Right cardiac atrium (tissue), 5 donors: ENCODE results near the gene PRRC2C. TPM values are rescaled to one million over a fixed set of nuclear protein-coding genes. Genes with fewer than 3 reads are reported as not detected.

Experiments used
- ATAC-seq, 2 donors: fragments of 200-7000 bp; cut with Tn5 transposase; one replicate each; pipeline versions ENCODE4 v1.8.0 to v1.9.1; 2020; ENCODE audit warnings: moderate library complexity in 2 of 2, mild to moderate bottlenecking in 1 of 2
- DNase-seq, 3 donors: peaks; one replicate each; pipeline ENCODE4 v3.0.0-alpha.2; 2020
- H3K27ac ChIP-seq: one replicate; pipeline ENCODE4 v1.5.1; 2013; ENCODE audit warnings: mild to moderate bottlenecking, low read length, control low read depth, moderate library complexity
- H3K27me3 ChIP-seq: one replicate; pipeline ENCODE4 v1.6.1; 2013; ENCODE audit not compliant: control insufficient read depth, insufficient read depth
- H3K4me1 ChIP-seq: one replicate; pipeline ENCODE4 v1.6.1; 2013; ENCODE audit warnings: low read length; ENCODE audit not compliant: control insufficient read depth, insufficient read depth
- H3K4me3 ChIP-seq: one replicate; pipeline ENCODE4 v1.5.1; 2013; ENCODE audit warnings: low read length, control low read depth
- H3K9me3 ChIP-seq: one replicate; pipeline ENCODE4 v1.6.1; 2013; ENCODE audit warnings: low read length; ENCODE audit not compliant: control insufficient read depth
- WGBS: extraction: QIAGEN DNeasy Blood & Tissue Kit; methylation state at CpG from one replicate; pipeline ENCODE4 v1.1.7; 2013; 5-methylcytosine and 5-hydroxymethylcytosine counted together
- intact Hi-C, 4 donors: fragments of 100-400 bp; cut with DNase I; formaldehyde crosslinking; loops; one replicate each; pipeline versions ENCODE4 v1.11.0 to v1.14.0; 2022 to 2023
- polyA plus RNA-seq: library from polyadenylated mRNA; stranded (reverse); fragments of 200-250 nt; gene quantifications from one replicate; pipeline ENCODE4 v1.2.3, GENCODE V29; 2013
- total RNA-seq, 4 donors: library from RNA; stranded (reverse); fragmentation: NEBNext Ultra II Directional; extraction: Animal tissue kit (Norgen Biotek cat#: 25700); gene quantifications; one replicate each; pipeline ENCODE4 v1.2.1, GENCODE V29; 2021
- donor health status: healthy with polysubstance abuse.
- donor health status: DM: no; HTN: yes; CAD: no.
- donor health status: DM: no; HTN: no; CAD: no.
- donor health status: DM: no; HTN: yes; CAD: no; lungs with severe emphysema.
- donor health status: DM: yes; HTN: yes; CAD: no.

The PRRC2C gene
- total and polyA plus RNA-seq, 5 donors, result 20.2 to 80.0 (median 58.0) TPM

GRCh38 chr1:171636141-171636540, 150.8 kb downstream of the PRRC2C start:
- Histone ChIP-seq H3K4me1 (no peaks in the 10 kb centered on the region), H3K9me3 (no peaks in the 10 kb centered on the region), H3K27ac (no peak overlapping the region), H3K4me3 (no peak overlapping the region), H3K27me3 (no peaks in the 10 kb centered on the region)
- intact Hi-C loops, result no loop called here
- DNase-seq (no peak), ATAC-seq (no peak)
- WGBS, result 71% methylated on average over 11 of the region's 11 CpGs

- no peak overlapping the region for H3K27ac ChIP-seq
- no peaks in the 10 kb centered on the region for H3K4me1 ChIP-seq
- no peaks in the 10 kb centered on the region for H3K9me3 ChIP-seq
- H3K27me3 ChIP-seq, result no peaks in the 10 kb centered on the region
- no peak overlapping the region for H3K4me3 ChIP-seq
- intact Hi-C loops, result no loop called here
- no peak for DNase-seq
- ATAC-seq, result no peak
- 65% methylated on average over 4 of the region's 4 CpGs for WGBS
Observed at GRCh38 chr1:171637928-171638576, 152.7 kb downstream of the PRRC2C start.

DNA sequence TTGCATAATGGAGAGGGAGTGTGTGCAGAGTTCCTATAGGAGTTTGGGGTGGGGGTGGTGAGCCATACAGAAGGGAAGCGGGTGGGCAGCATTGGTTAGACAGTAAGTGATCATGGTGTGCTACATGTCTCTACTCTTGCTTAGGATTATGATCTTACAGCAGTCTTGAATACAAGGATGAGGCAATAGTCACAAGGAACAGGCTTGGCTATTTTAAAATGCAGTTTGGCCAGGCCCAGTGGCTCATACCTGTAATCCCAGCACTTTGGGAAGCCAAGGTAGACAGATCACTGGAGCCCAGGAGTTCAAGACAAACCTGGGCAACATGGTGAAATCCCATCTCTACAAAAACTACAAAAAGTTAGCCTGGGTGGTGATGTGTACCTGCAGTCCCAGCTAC, 154.9 kb downstream of the PRRC2C start:
- DNase-seq (no peak), ATAC-seq (no peak)
- H3K4me1 ChIP-seq, result no peaks in the 10 kb centered on the region
- no peak overlapping the region for H3K4me3 ChIP-seq
- no peaks in the 10 kb centered on the region for H3K9me3 ChIP-seq
- intact Hi-C loops, result loop anchor here in 3 of 4 donors (10.0 kb wide), 2 partner anchors 75 to 345 kb away; no protein-coding TSS in a partner anchor
- WGBS, result 94% methylated on average over 1 of the region's 1 CpG
- no peak overlapping the region for H3K27ac ChIP-seq
- no peaks in the 10 kb centered on the region for H3K27me3 ChIP-seq

DNA sequence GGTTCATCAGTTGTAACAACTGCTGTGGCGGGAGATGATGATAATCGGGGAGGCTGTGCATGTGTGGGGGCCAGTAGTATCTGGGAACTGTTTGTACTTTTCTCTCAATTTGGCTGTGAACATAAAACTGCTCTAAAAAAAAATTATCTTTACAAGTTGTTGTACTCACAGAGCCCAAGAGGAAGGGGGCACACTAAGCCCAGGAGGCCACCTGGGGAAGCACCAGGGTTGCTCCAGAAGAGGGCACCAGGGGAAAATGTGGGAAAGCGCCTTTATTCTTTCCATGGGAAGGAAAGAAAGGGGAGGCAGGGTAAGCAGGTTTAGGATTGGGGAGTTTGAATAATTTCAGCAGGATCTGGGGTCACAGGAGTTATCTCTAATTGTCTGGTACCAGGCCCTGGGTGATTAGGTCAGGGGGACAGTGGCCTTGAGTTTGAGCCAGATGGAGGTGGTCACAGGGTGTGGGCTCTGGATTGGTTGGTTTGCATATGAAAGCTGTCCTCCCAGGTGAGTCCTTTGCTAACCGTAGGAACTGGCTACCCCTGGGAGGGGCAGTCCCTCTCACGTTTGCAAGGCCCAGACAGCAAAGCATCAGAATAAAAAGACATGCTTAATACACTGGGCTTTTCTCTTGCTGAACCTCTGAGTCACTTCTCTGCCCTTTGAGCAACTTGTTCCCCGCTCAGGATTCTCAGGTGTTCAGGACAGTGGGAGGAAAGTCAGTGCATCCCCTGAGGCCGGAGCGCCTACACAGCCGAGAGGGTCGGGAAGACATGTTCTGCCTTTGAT, 155.9 kb downstream of the PRRC2C start:
- H3K4me3 ChIP-seq, result no peak overlapping the region
- no peak for DNase-seq
- no peaks in the 10 kb centered on the region for H3K9me3 ChIP-seq
- H3K27me3 ChIP-seq, result no peaks in the 10 kb centered on the region
- no peak overlapping the region for H3K27ac ChIP-seq
- ATAC-seq, result no peak
- intact Hi-C loops, result loop anchor here in 3 of 4 donors (10.0 kb wide), 2 partner anchors 74 to 344 kb away; no protein-coding TSS in a partner anchor
- 46% methylated on average over 10 of the region's 10 CpGs for WGBS
- H3K4me1 ChIP-seq, result peaks cover 4% of the 10 kb centered on the region

- WGBS, result 87% methylated on average over 4 of the region's 4 CpGs
Observed at GRCh38 chr1:171642197-171642596, 156.9 kb downstream of the PRRC2C start.

More at GRCh38 chr1:171642197-171642596, 156.9 kb downstream of the PRRC2C start:
- Histone ChIP-seq H3K9me3 (no peaks in the 10 kb centered on the region), H3K4me1 (peaks cover 4% of the 10 kb centered on the region), H3K4me3 (no peak overlapping the region), H3K27me3 (no peaks in the 10 kb centered on the region), H3K27ac (no peak overlapping the region)
- ATAC-seq, result no peak
- intact Hi-C loops, result loop anchor here in 3 of 4 donors (10.0 kb wide), 2 partner anchors 73 to 343 kb away; no protein-coding TSS in a partner anchor
- DNase-seq, result no peak

Other genes with a start within 250 kb of the PRRC2C start
- under 1 TPM in 3 of 4 donors, not detected in 1; 0.21 to 0.60 (median 0.25) TPM for gene FMO1, start 237.0 kb upstream of the PRRC2C start, total RNA-seq
- gene FMO1, start 237.0 kb upstream of the PRRC2C start, polyA plus RNA-seq, result 0.61 TPM
- 1 to 10 TPM; 2.8 to 6.3 (median 4.1) TPM for gene FMO4, start 171.3 kb upstream of the PRRC2C start, total RNA-seq
- 5.5 TPM for gene FMO4, start 171.3 kb upstream of the PRRC2C start, polyA plus RNA-seq
- not detected for gene MYOCOS, start 136.7 kb downstream of the PRRC2C start, total RNA-seq
- 0.02 TPM for gene MYOCOS, start 136.7 kb downstream of the PRRC2C start, polyA plus RNA-seq
- gene MYOC, start 167.2 kb downstream of the PRRC2C start, total RNA-seq, result 1 to 10 TPM; 3.3 to 5.6 (median 4.2) TPM
- gene MYOC, start 167.2 kb downstream of the PRRC2C start, polyA plus RNA-seq, result 8.3 TPM